ENCODE data around the gene GOLGB1. TPM values are rescaled to one million over a fixed set of nuclear protein-coding genes. Genes with fewer than 3 reads are reported as not detected.

GOLGB1 gene

GRCh38 chr3:121624147-121624899 lies 125.2 kb downstream of the GOLGB1 start:
- Histone ChIP-seq H3K36me3 (ENCODE audit: insufficient read depth, low read length) (no peaks in the 10 kb centered on the region), H3K4me3 (ENCODE audit: low read length) (no peak overlapping the region), H3K9me3 (replicated peaks; ENCODE audit: low read length) (no peaks in the 10 kb centered on the region), H3K4me2 (ENCODE audit: low read length) (no peak overlapping the region), H3K9ac (ENCODE audit: low read depth, low read length) (no peak overlapping the region), H3K4me1 (ENCODE audit: control insufficient read depth, insufficient read depth, low read length) (no peaks in the 10 kb centered on the region), H3K27me3 (ENCODE audit: control insufficient read depth, insufficient read depth, low read length) (peaks cover 3% of the 10 kb centered on the region)

- Histone ChIP-seq H3K4me1 (ENCODE audit: control insufficient read depth, insufficient read depth, low read length) (no peaks in the 10 kb centered on the region), H3K36me3 (ENCODE audit: insufficient read depth, low read length) (no peaks in the 10 kb centered on the region), H3K4me3 (ENCODE audit: low read length) (no peak overlapping the region)
Measured at GRCh38 chr3:121621491-121621890, 128.1 kb downstream of the GOLGB1 start.

GRCh38 chr3:121619691-121620090 lies 129.8 kb downstream of the GOLGB1 start:
- no peaks in the 10 kb centered on the region for H3K4me1 ChIP-seq (ENCODE audit: control insufficient read depth, insufficient read depth, low read length)
- no peak overlapping the region for H3K4me3 ChIP-seq (ENCODE audit: low read length)
- H3K36me3 ChIP-seq (ENCODE audit: insufficient read depth, low read length) = no peaks in the 10 kb centered on the region
- no peak overlapping the region for H3K4me2 ChIP-seq (ENCODE audit: low read length)
- no peaks in the 10 kb centered on the region for H3K9me3 ChIP-seq (replicated peaks; ENCODE audit: low read length)
- no peak overlapping the region for H3K9ac ChIP-seq (ENCODE audit: low read depth, low read length)
- H3K27me3 ChIP-seq (ENCODE audit: control insufficient read depth, insufficient read depth, low read length) = peaks cover 3% of the 10 kb centered on the region

More at GRCh38 chr3:121621491-121621890, 128.1 kb downstream of the GOLGB1 start:
- H3K4me2 ChIP-seq (ENCODE audit: low read length) = no peak overlapping the region
- H3K9me3 ChIP-seq (replicated peaks; ENCODE audit: low read length) = no peaks in the 10 kb centered on the region
- peaks cover 3% of the 10 kb centered on the region for H3K27me3 ChIP-seq (ENCODE audit: control insufficient read depth, insufficient read depth, low read length)
- no peak overlapping the region for H3K9ac ChIP-seq (ENCODE audit: low read depth, low read length)

Small RNA genes within 50 kb of the gene (small RNA-seq; reads per million reads assigned to genes)
- not detected for gene RNU4-62P

All from skeletal muscle satellite cell (primary cell).